ENCODE results near the gene NHS.

GRCh38 chrX:17555846-17556245 lies 180.8 kb downstream of the NHS start:
- TF ChIP-seq CTCF (IDR thresholded peaks at IDR 0.05) (no peak), POLR2A (IDR thresholded peaks at IDR 0.05) (no peak)
